Measurements from ENCODE around the gene ABCA4. TPM values are rescaled to one million over a fixed set of nuclear protein-coding genes. Genes with fewer than 3 reads are reported as not detected.

The ABCA4 gene
- total and polyA plus RNA-seq, 2 donors (not counting 3 experiments of a cell fraction or from before 2014, with no cell fraction given): 2.3 to 4.9 TPM

- peaks cover 4% of the 10 kb centered on the region for H3K4me1 ChIP-seq (ENCODE audit: control insufficient read depth, extremely low read depth, insufficient read depth, low read length)
- no peaks in the 10 kb centered on the region for H3K9me1 ChIP-seq (replicated peaks; ENCODE audit: control insufficient read depth, extremely low read depth, insufficient read depth, low read length)
- intact Hi-C loops (cut with micrococcal nuclease): no loop called here
- no peaks in the 10 kb centered on the region for H4K20me1 ChIP-seq (replicated peaks; ENCODE audit: control insufficient read depth, extremely low read depth, insufficient read depth, low read length)
- no peak overlapping the region for H3K4me3 ChIP-seq (replicated peaks in 1 of 3; ENCODE audit: insufficient read depth in 1 of 3, low read depth in 1 of 3, low read length in 3 of 3)
- BruUV-seq (replicated peaks): no TSS peak
- FAIRE-seq (no peak), DNase-seq (ENCODE audit: low read depth, low spot score) (no peak)
- no peak overlapping the region for H3K9ac ChIP-seq (replicated peaks; ENCODE audit: extremely low read depth, insufficient read depth, low read length)
- H3K79me2 ChIP-seq (ENCODE audit: control insufficient read depth, insufficient read depth, low read length): no peaks in the 10 kb centered on the region
- POLR2A ChIA-PET: no interaction called here
- H3K9me3 ChIP-seq (replicated peaks; ENCODE audit: control insufficient read depth, insufficient read depth, low read length): no peaks in the 10 kb centered on the region
- no peak overlapping the region for H2AFZ ChIP-seq (ENCODE audit: low read depth, low read length)
- H3K27ac ChIP-seq (ENCODE audit: insufficient read depth, low read depth, low read length): no peak overlapping the region
- H3K36me3 ChIP-seq (ENCODE audit: control insufficient read depth in 2 of 2, extremely low read depth in 1 of 2, insufficient read depth in 2 of 2, low read length in 2 of 2): no peaks in the 10 kb centered on the region
- TF ChIP-seq JUN (IDR thresholded peaks at IDR 0.05; ENCODE audit: borderline replicate concordance, insufficient read depth, insufficient read length, low read depth) (no peak), MYC (IDR thresholded peaks at IDR 0.05; ENCODE audit: low read depth, low read length) (no peak), POLR2A (IDR thresholded peaks at IDR 0.05; ENCODE audit: low read depth, low read length) (no peak), GATA2 (IDR thresholded peaks at IDR 0.05; ENCODE audit: insufficient read depth, insufficient read length, low read depth, low read length) (no peak), MAX (IDR thresholded peaks at IDR 0.05; ENCODE audit: insufficient read depth, insufficient read length) (no peak), EZH2 (IDR thresholded peaks at IDR 0.05; ENCODE audit: borderline replicate concordance, low read depth, low read length, severe bottlenecking) (no peak), FOS (IDR thresholded peaks at IDR 0.05; ENCODE audit: borderline replicate concordance, insufficient read depth, low read length) (no peak), CTCF (IDR thresholded peaks at IDR 0.05; ENCODE audit: extremely low read depth in 1 of 2, insufficient read depth in 1 of 2, low read depth in 1 of 2, low read length in 2 of 2) (no peak), POLR2AphosphoS5 (IDR thresholded peaks at IDR 0.05; ENCODE audit: insufficient read depth, low read depth, low read length) (no peak)
- no peak overlapping the region for H3K4me2 ChIP-seq (ENCODE audit: insufficient read depth, low read length)
- H3K27me3 ChIP-seq (ENCODE audit: control insufficient read depth in 2 of 2, insufficient read depth in 2 of 2, low read length in 2 of 2): no peaks in the 10 kb centered on the region
- dilution Hi-C loops (cut with MboI; ENCODE audit: extremely low pct_ligation_motif_present, low sequenced_read_pairs): no loop called here
- CTCF ChIA-PET: no interaction called here
Measured at GRCh38 chr1:94110946-94111740, 9.8 kb downstream of the ABCA4 start.

Measured in endothelial cell of umbilical vein (primary cell).